Breast epithelium (tissue), 3 donors: ENCODE results near the gene S100A10.

ENCODE experiments used
- CTCF ChIP-seq, 3 donors: fragments of 450-650 bp; IDR thresholded peaks; one replicate each; pipeline ENCODE4 v1.5.1; 2016 to 2017; ENCODE audit warnings: antibody characterized with exemption in 3 of 3, mild to moderate bottlenecking in 3 of 3, moderate library complexity in 3 of 3
- POLR2AphosphoS5 ChIP-seq, 3 donors: sonication (generic); formaldehyde crosslinking; IDR thresholded peaks; one replicate each; pipeline ENCODE4 v1.6.1; 2017; ENCODE audit warnings: antibody characterized with exemption in 3 of 3

GRCh38 chr1:151990856-151991198 is 2.8 kb downstream of the S100A10 start:
- TF ChIP-seq CTCF (IDR thresholded peaks at IDR 0.05): no peak
- no peak for TF ChIP-seq POLR2AphosphoS5 (IDR thresholded peaks at IDR 0.05)
